ENCODE results near the gene TTC34. TPM values are rescaled to one million over a fixed set of nuclear protein-coding genes. Genes with fewer than 3 reads are reported as not detected.
"Not testable (repeated sequence)": the region's sequence is repeated elsewhere in the genome, so short reads cannot be mapped to it uniquely, and the experiment has no call there.

TTC34 gene
- total RNA-seq, 1 experiment from 2014 or later, result 0.79 TPM

DNA sequence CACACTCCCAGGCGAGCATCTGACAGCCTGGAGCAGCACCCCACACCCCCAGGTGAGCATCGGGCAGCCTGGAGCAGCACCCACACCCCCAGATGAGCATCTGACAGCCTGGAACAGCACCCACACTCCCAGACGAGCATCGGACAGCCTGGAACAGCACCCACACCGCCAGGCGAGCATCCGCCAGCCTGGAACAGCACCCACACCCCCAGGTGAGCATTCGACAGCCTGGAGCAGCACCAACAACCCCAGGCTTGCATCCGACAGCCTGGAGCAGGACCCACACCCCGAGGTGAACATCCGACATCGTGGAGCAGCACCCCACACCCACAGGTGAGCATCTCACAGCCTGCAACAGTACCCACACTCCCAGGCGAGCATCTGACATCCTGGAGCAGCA lies 42.1 kb downstream of the TTC34 start:
- H3K9me3 ChIP-seq; H3K27ac Mint-ChIP-seq (ENCODE audit: unreplicated experiment); H3K36me3 ChIP-seq (ENCODE audit: control insufficient read depth, insufficient read depth, low read length); H3K4me3 ChIP-seq (ENCODE audit: low read depth, low read length); CTCF ChIA-PET; H3K36me3 Mint-ChIP-seq (ENCODE audit: insufficient read depth, unreplicated experiment); H3K4me1 ChIP-seq; POLR2A ChIA-PET; DNase-seq; H3K27me3 Mint-ChIP-seq (ENCODE audit: insufficient read depth, unreplicated experiment); H3K4me1 Mint-ChIP-seq (ENCODE audit: low read depth, unreplicated experiment); BruUV-seq (replicated peaks); H3K4me3 Mint-ChIP-seq (ENCODE audit: unreplicated experiment); intact Hi-C loops (cut with micrococcal nuclease; ENCODE audit: unreplicated experiment); H3K9me3 Mint-ChIP-seq (ENCODE audit: unreplicated experiment); H3K27me3 ChIP-seq (replicated peaks; ENCODE audit: control insufficient read depth, insufficient read depth, low read length): not testable (repeated sequence)

DNA sequence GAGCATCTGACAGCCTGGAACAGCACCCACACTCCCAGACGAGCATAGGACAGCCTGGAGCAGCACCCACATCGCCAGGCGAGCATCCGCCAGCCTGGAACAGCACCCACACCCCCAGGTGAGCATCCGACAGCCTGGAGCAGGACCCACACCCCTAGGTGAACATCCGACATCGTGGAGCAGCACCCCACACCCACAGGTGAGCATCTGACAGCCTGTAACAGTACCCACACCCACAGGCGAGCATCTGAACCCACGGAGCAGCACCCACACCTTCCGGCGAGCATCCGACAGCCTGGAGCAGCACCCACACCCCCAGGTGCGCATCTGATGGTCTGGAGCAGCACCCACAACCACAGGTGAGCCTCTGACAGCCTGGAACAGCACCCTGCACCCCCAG lies 44.0 kb downstream of the TTC34 start:
- not testable (repeated sequence) for H3K27me3 Mint-ChIP-seq (ENCODE audit: insufficient read depth, unreplicated experiment); H3K4me3 ChIP-seq (ENCODE audit: low read depth, low read length)

DNA sequence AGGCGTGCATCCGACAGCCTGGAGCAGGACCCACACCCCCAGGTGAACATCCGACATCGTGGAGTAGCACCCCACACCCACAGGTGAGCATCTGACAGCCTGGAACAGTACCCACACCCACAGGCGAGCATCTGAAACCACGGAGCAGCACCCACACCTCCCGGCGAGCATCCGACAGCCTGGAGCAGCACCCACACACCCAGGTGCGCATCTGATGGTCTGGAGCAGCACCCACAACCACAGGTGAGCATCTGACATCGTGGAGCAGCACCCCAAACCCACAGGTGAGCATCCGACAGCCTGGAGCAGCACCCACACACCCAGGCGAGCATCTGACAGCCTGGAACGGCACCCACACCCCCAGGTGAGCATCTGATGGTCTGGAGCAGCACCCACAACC lies 46.1 kb downstream of the TTC34 start:
- H3K4me1 Mint-ChIP-seq (ENCODE audit: low read depth, unreplicated experiment); H3K4me3 Mint-ChIP-seq (ENCODE audit: unreplicated experiment); H3K27ac Mint-ChIP-seq (ENCODE audit: unreplicated experiment); CTCF ChIA-PET; H3K4me3 ChIP-seq (ENCODE audit: low read depth, low read length); POLR2A ChIA-PET; intact Hi-C loops (cut with micrococcal nuclease; ENCODE audit: unreplicated experiment); BruUV-seq (replicated peaks); H3K9me3 ChIP-seq; H3K36me3 ChIP-seq (ENCODE audit: control insufficient read depth, insufficient read depth, low read length); H3K9me3 Mint-ChIP-seq (ENCODE audit: unreplicated experiment); DNase-seq; H3K27me3 Mint-ChIP-seq (ENCODE audit: insufficient read depth, unreplicated experiment); H3K36me3 Mint-ChIP-seq (ENCODE audit: insufficient read depth, unreplicated experiment); H3K27me3 ChIP-seq (replicated peaks; ENCODE audit: control insufficient read depth, insufficient read depth, low read length); H3K4me1 ChIP-seq: not testable (repeated sequence)

More for the DNA sequence above, 44.0 kb downstream of the TTC34 start:
- intact Hi-C loops (cut with micrococcal nuclease; ENCODE audit: unreplicated experiment); H3K4me1 ChIP-seq; H3K4me1 Mint-ChIP-seq (ENCODE audit: low read depth, unreplicated experiment); H3K4me3 Mint-ChIP-seq (ENCODE audit: unreplicated experiment); H3K9me3 Mint-ChIP-seq (ENCODE audit: unreplicated experiment); H3K9me3 ChIP-seq; BruUV-seq (replicated peaks); H3K36me3 Mint-ChIP-seq (ENCODE audit: insufficient read depth, unreplicated experiment); POLR2A ChIA-PET; H3K36me3 ChIP-seq (ENCODE audit: control insufficient read depth, insufficient read depth, low read length); H3K27ac Mint-ChIP-seq (ENCODE audit: unreplicated experiment); H3K27me3 ChIP-seq (replicated peaks; ENCODE audit: control insufficient read depth, insufficient read depth, low read length); DNase-seq; CTCF ChIA-PET: not testable (repeated sequence)

DNA sequence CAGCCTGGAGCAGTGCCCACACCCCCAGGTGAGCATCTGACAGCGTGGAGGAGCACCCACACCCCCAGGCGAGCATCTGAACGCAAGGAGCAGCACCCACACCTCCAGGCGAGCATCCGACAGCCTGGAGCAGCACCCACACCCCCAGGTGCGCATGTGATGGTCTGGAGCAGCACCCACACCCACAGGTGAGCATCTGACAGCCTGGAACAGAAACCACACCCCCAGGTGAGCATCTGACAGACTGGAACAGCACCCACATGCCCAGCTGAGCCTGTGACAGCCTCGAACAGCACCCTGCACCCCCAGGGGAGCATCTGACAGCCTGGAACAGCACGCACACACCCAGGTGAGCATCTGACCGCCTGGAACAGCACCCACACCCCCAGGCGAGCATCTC lies 46.9 kb downstream of the TTC34 start:
- H3K27me3 Mint-ChIP-seq (ENCODE audit: insufficient read depth, unreplicated experiment); H3K9me3 Mint-ChIP-seq (ENCODE audit: unreplicated experiment); H3K27me3 ChIP-seq (replicated peaks; ENCODE audit: control insufficient read depth, insufficient read depth, low read length); CTCF ChIA-PET; DNase-seq; POLR2A ChIA-PET; H3K9me3 ChIP-seq; H3K4me1 ChIP-seq; H3K27ac Mint-ChIP-seq (ENCODE audit: unreplicated experiment); H3K36me3 ChIP-seq (ENCODE audit: control insufficient read depth, insufficient read depth, low read length); H3K36me3 Mint-ChIP-seq (ENCODE audit: insufficient read depth, unreplicated experiment); BruUV-seq (replicated peaks); intact Hi-C loops (cut with micrococcal nuclease; ENCODE audit: unreplicated experiment); H3K4me3 Mint-ChIP-seq (ENCODE audit: unreplicated experiment); H3K4me1 Mint-ChIP-seq (ENCODE audit: low read depth, unreplicated experiment); H3K4me3 ChIP-seq (ENCODE audit: low read depth, low read length): not testable (repeated sequence)

DNA sequence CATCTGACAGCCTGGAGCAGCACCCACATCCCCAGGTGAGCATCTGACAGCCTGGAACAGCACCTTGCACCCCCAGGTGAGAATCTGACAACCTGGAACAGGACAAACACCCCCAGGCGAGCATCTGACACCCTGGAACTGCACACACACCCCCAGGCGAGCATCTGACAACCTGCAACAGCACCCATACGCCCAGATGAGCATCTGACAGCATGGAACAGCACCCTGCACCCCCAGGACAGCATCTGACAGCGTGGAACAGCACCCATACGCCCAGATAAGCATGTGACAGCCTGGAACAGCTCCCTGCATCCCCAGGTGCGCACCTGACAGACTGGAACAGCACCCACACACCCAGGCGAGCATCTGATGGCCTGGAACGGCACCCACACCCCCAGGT lies 49.0 kb downstream of the TTC34 start:
- H3K27me3 ChIP-seq (replicated peaks; ENCODE audit: control insufficient read depth, insufficient read depth, low read length); H3K36me3 Mint-ChIP-seq (ENCODE audit: insufficient read depth, unreplicated experiment); H3K4me1 Mint-ChIP-seq (ENCODE audit: low read depth, unreplicated experiment); H3K4me3 ChIP-seq (ENCODE audit: low read depth, low read length); H3K4me1 ChIP-seq; intact Hi-C loops (cut with micrococcal nuclease; ENCODE audit: unreplicated experiment); H3K9me3 ChIP-seq; POLR2A ChIA-PET; BruUV-seq (replicated peaks); CTCF ChIA-PET; H3K27ac Mint-ChIP-seq (ENCODE audit: unreplicated experiment); H3K4me3 Mint-ChIP-seq (ENCODE audit: unreplicated experiment); H3K27me3 Mint-ChIP-seq (ENCODE audit: insufficient read depth, unreplicated experiment); DNase-seq; H3K9me3 Mint-ChIP-seq (ENCODE audit: unreplicated experiment); H3K36me3 ChIP-seq (ENCODE audit: control insufficient read depth, insufficient read depth, low read length): not testable (repeated sequence)

DNA sequence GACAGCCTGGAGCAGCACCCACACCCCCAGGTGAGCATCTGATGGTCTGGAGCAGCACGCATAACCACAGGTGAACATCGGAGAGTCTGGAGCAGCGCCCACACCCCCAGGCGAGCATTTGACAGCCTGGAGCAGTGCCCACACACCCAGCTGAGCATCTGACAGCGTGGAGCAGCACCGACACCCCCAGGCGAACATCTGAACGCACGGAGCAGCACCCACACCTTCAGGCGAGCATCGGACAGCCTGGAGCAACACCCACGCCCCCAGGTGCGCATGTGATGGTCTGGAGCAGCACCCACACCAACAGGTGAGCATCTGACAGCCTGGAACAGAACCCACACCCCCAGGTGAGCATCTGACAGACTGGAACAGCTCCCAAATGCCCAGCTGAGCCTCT lies 49.6 kb downstream of the TTC34 start:
- H3K4me3 Mint-ChIP-seq (ENCODE audit: unreplicated experiment); DNase-seq; H3K27me3 Mint-ChIP-seq (ENCODE audit: insufficient read depth, unreplicated experiment); H3K27me3 ChIP-seq (replicated peaks; ENCODE audit: control insufficient read depth, insufficient read depth, low read length); H3K9me3 ChIP-seq; H3K4me3 ChIP-seq (ENCODE audit: low read depth, low read length); H3K27ac Mint-ChIP-seq (ENCODE audit: unreplicated experiment); POLR2A ChIA-PET; H3K36me3 ChIP-seq (ENCODE audit: control insufficient read depth, insufficient read depth, low read length); intact Hi-C loops (cut with micrococcal nuclease; ENCODE audit: unreplicated experiment); CTCF ChIA-PET; BruUV-seq (replicated peaks); H3K9me3 Mint-ChIP-seq (ENCODE audit: unreplicated experiment); H3K4me1 ChIP-seq; H3K4me1 Mint-ChIP-seq (ENCODE audit: low read depth, unreplicated experiment); H3K36me3 Mint-ChIP-seq (ENCODE audit: insufficient read depth, unreplicated experiment): not testable (repeated sequence)

DNA sequence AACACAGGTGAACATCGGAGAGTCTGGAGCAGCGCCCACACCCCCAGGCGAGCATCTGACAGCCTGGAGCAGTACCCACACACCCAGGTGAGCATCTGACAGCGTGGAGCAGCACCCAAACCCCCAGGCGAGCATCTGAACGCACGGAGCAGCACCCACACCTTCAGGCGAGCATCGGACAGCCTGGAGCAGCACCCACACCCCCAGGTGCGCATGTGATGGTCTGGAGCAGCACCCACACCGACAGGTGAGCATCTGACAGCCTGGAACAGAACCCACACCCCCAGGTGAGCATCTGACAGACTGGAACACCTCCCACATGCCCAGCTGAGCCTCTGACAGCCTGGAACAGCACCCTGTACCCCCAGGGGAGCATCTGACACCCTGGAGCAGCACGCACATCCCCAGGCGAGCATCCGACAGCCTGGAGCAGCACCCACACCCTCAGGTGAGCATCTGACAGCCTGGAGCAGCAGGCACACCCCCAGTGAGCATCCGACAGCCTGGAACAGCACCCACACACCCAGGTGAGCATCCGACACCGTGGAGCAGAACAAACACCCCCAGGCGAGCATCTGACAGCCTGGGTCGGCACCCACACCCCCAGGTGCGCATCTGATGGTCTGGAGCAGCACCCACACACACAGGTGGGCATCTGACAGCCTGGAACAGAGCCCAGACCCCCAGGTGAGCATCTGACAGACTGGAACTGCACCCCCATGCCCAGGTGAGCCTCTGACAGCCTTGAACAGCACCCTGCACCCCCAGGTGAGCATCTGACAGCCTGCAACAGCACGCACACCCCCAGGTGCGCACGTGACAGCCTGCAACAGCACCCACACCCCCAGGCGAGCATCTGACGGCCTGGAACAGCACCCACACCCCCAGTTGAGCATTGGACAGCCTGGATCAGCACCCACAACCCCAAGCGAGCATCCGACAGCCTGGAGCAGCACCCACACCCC lies 50.4 kb downstream of the TTC34 start:
- H3K9me3 ChIP-seq; DNase-seq; H3K27ac Mint-ChIP-seq (ENCODE audit: unreplicated experiment); POLR2A ChIA-PET; H3K27me3 ChIP-seq (replicated peaks; ENCODE audit: control insufficient read depth, insufficient read depth, low read length); CTCF ChIA-PET; H3K9me3 Mint-ChIP-seq (ENCODE audit: unreplicated experiment); H3K4me1 Mint-ChIP-seq (ENCODE audit: low read depth, unreplicated experiment); BruUV-seq (replicated peaks); H3K27me3 Mint-ChIP-seq (ENCODE audit: insufficient read depth, unreplicated experiment); H3K36me3 ChIP-seq (ENCODE audit: control insufficient read depth, insufficient read depth, low read length); H3K4me3 Mint-ChIP-seq (ENCODE audit: unreplicated experiment); H3K36me3 Mint-ChIP-seq (ENCODE audit: insufficient read depth, unreplicated experiment); intact Hi-C loops (cut with micrococcal nuclease; ENCODE audit: unreplicated experiment); H3K4me3 ChIP-seq (ENCODE audit: low read depth, low read length); H3K4me1 ChIP-seq: not testable (repeated sequence)
